ENCODE measurements around the gene HYOU1.

HYOU1 gene

GRCh38 chr11:119046489-119046888 lies 10.5 kb downstream of the HYOU1 start:
- no peak overlapping the region for H3K9ac ChIP-seq (ENCODE audit: low read depth, low read length)
- TF ChIP-seq CTCF (IDR thresholded peaks at IDR 0.05; ENCODE audit: borderline replicate concordance, extremely low read depth, low read length, poor library complexity, severe bottlenecking) (no peak), EZH2 (IDR thresholded peaks at IDR 0.05; ENCODE audit: borderline replicate concordance, low read depth, low read length, severe bottlenecking) (no peak)
- no peaks in the 10 kb centered on the region for H4K20me1 ChIP-seq (ENCODE audit: insufficient read depth, low read length)
- H3K9me3 ChIP-seq (ENCODE audit: insufficient read depth, low read length, severe bottlenecking) = no peaks in the 10 kb centered on the region
- H2AFZ ChIP-seq (ENCODE audit: low read depth, low read length) = no peak overlapping the region
- H3K27ac ChIP-seq (ENCODE audit: low read length) = no peak overlapping the region
- H3K36me3 ChIP-seq (ENCODE audit: insufficient read depth, low read length) = peaks cover 69% of the 10 kb centered on the region
- no peak overlapping the region for H3K4me2 ChIP-seq (ENCODE audit: insufficient read depth, low read length)
- H3K4me3 ChIP-seq (ENCODE audit: low read depth in 1 of 2, low read length in 2 of 2) = no peak overlapping the region
- H3K4me1 ChIP-seq (ENCODE audit: insufficient read depth, low read length) = no peaks in the 10 kb centered on the region
- H3K79me2 ChIP-seq (ENCODE audit: insufficient read depth, low read length) = no peaks in the 10 kb centered on the region
- no peak for ATAC-seq (ENCODE audit: insufficient read depth, low read depth)
- no peaks in the 10 kb centered on the region for H3K27me3 ChIP-seq (ENCODE audit: insufficient read depth, low read length, poor library complexity)
- no peak for DNase-seq

GRCh38 chr11:119044708-119045107 lies 12.3 kb downstream of the HYOU1 start:
- no peak overlapping the region for H3K9ac ChIP-seq (ENCODE audit: low read depth, low read length)
- H3K27ac ChIP-seq (ENCODE audit: low read length) = no peak overlapping the region
- no peaks in the 10 kb centered on the region for H3K4me1 ChIP-seq (ENCODE audit: insufficient read depth, low read length)
- no peak overlapping the region for H2AFZ ChIP-seq (ENCODE audit: low read depth, low read length)
- TF ChIP-seq CTCF (IDR thresholded peaks at IDR 0.05; ENCODE audit: borderline replicate concordance, extremely low read depth, low read length, poor library complexity, severe bottlenecking) (peak; percentile 56), EZH2 (IDR thresholded peaks at IDR 0.05; ENCODE audit: borderline replicate concordance, low read depth, low read length, severe bottlenecking) (no peak)
- ATAC-seq (ENCODE audit: insufficient read depth, low read depth) (peak; percentile 37; the same call in 1 of the 3 replicates), DNase-seq (no peak)
- no peaks in the 10 kb centered on the region for H3K9me3 ChIP-seq (ENCODE audit: insufficient read depth, low read length, severe bottlenecking)
- no peaks in the 10 kb centered on the region for H4K20me1 ChIP-seq (ENCODE audit: insufficient read depth, low read length)
- no peaks in the 10 kb centered on the region for H3K27me3 ChIP-seq (ENCODE audit: insufficient read depth, low read length, poor library complexity)
- peaks cover 52% of the 10 kb centered on the region for H3K36me3 ChIP-seq (ENCODE audit: insufficient read depth, low read length)
- H3K79me2 ChIP-seq (ENCODE audit: insufficient read depth, low read length) = no peaks in the 10 kb centered on the region
- no peak overlapping the region for H3K4me2 ChIP-seq (ENCODE audit: insufficient read depth, low read length)
- no peak overlapping the region for H3K4me3 ChIP-seq (ENCODE audit: low read depth in 1 of 2, low read length in 2 of 2)

- H2AFZ ChIP-seq (ENCODE audit: low read depth, low read length) = no peak overlapping the region
- no peaks in the 10 kb centered on the region for H4K20me1 ChIP-seq (ENCODE audit: insufficient read depth, low read length)
- no peak overlapping the region for H3K27ac ChIP-seq (ENCODE audit: low read length)
- H3K4me2 ChIP-seq (ENCODE audit: insufficient read depth, low read length) = no peak overlapping the region
- no peaks in the 10 kb centered on the region for H3K27me3 ChIP-seq (ENCODE audit: insufficient read depth, low read length, poor library complexity)
- H3K4me3 ChIP-seq (ENCODE audit: low read depth in 1 of 2, low read length in 2 of 2) = no peak overlapping the region
- DNase-seq (no peak), ATAC-seq (ENCODE audit: insufficient read depth, low read depth) (no peak; the same call in 2 of the 3 replicates)
- peaks cover 34% of the 10 kb centered on the region for H3K36me3 ChIP-seq (ENCODE audit: insufficient read depth, low read length)
- H3K9me3 ChIP-seq (ENCODE audit: insufficient read depth, low read length, severe bottlenecking) = no peaks in the 10 kb centered on the region
- H3K9ac ChIP-seq (ENCODE audit: low read depth, low read length) = no peak overlapping the region
- H3K79me2 ChIP-seq (ENCODE audit: insufficient read depth, low read length) = no peaks in the 10 kb centered on the region
- no peaks in the 10 kb centered on the region for H3K4me1 ChIP-seq (ENCODE audit: insufficient read depth, low read length)
- no peak for TF ChIP-seq EZH2 (IDR thresholded peaks at IDR 0.05; ENCODE audit: borderline replicate concordance, low read depth, low read length, severe bottlenecking)
- no peak for TF ChIP-seq CTCF (IDR thresholded peaks at IDR 0.05; ENCODE audit: borderline replicate concordance, extremely low read depth, low read length, poor library complexity, severe bottlenecking)
Observed at GRCh38 chr11:119042927-119043326, 14.1 kb downstream of the HYOU1 start.

Measured in DND-41 (cell line).